Activated naive CD4-positive, alpha-beta T cell treated with anti-CD3 and anti-CD28 coated beads, Interleukin-2, amount 50 U/mL, for 24 hours (primary cell): ENCODE data around the gene GALNS.

Source experiments
- H3K27ac Mint-ChIP-seq: one replicate; pipeline ENCODE4 v1.8.0; 2021; ENCODE audit warnings: mild to moderate bottlenecking, mixed read lengths
- H3K27me3 Mint-ChIP-seq: one replicate; pipeline ENCODE4 v1.8.0; 2021; ENCODE audit warnings: mixed read lengths
- H3K36me3 Mint-ChIP-seq: one replicate; pipeline ENCODE4 v1.8.0; 2021; ENCODE audit warnings: mixed read lengths
- H3K4me1 Mint-ChIP-seq: one replicate; pipeline ENCODE4 v1.8.0; 2021; ENCODE audit warnings: mixed read lengths
- H3K4me3 Mint-ChIP-seq: one replicate; pipeline ENCODE4 v1.8.0; 2021; ENCODE audit warnings: mild to moderate bottlenecking, mixed read lengths
- H3K9me3 Mint-ChIP-seq: one replicate; pipeline ENCODE4 v1.8.0; 2021; ENCODE audit warnings: mixed read lengths

GALNS gene

GRCh38 chr16:88787579-88788314 is 69.0 kb downstream of the GALNS start:
- Mint-ChIP-seq H3K9me3 (no peaks in the 10 kb centered on the region), H3K36me3 (no peaks in the 10 kb centered on the region), H3K27me3 (no peaks in the 10 kb centered on the region), H3K4me3 (no peak overlapping the region), H3K27ac (no peak overlapping the region), H3K4me1 (peaks cover 31% of the 10 kb centered on the region)

GRCh38 chr16:88785106-88785924 is 71.4 kb downstream of the GALNS start, which contains the start of gene PIEZO1:
TSS of gene PIEZO1 (minus strand) at chr16:88785220. CDS start at chr16:88784964, 256 bp downstream.
- Mint-ChIP-seq H3K4me1 (peaks cover 44% of the 10 kb centered on the region), H3K36me3 (no peaks in the 10 kb centered on the region), H3K9me3 (no peaks in the 10 kb centered on the region), H3K27ac (peak within 1 kb of the TSS; percentile 83), H3K4me3 (peak within 1 kb of the TSS; percentile 82), H3K27me3 (no peaks in the 10 kb centered on the region)

- peaks cover 44% of the 10 kb centered on the region for H3K4me1 Mint-ChIP-seq
- H3K27ac Mint-ChIP-seq: no peak overlapping the region
- no peak overlapping the region for H3K4me3 Mint-ChIP-seq
- H3K9me3 Mint-ChIP-seq: no peaks in the 10 kb centered on the region
- H3K27me3 Mint-ChIP-seq: no peaks in the 10 kb centered on the region
- H3K36me3 Mint-ChIP-seq: no peaks in the 10 kb centered on the region
Observed at GRCh38 chr16:88784856-88785105, 72.0 kb downstream of the GALNS start.

DNA sequence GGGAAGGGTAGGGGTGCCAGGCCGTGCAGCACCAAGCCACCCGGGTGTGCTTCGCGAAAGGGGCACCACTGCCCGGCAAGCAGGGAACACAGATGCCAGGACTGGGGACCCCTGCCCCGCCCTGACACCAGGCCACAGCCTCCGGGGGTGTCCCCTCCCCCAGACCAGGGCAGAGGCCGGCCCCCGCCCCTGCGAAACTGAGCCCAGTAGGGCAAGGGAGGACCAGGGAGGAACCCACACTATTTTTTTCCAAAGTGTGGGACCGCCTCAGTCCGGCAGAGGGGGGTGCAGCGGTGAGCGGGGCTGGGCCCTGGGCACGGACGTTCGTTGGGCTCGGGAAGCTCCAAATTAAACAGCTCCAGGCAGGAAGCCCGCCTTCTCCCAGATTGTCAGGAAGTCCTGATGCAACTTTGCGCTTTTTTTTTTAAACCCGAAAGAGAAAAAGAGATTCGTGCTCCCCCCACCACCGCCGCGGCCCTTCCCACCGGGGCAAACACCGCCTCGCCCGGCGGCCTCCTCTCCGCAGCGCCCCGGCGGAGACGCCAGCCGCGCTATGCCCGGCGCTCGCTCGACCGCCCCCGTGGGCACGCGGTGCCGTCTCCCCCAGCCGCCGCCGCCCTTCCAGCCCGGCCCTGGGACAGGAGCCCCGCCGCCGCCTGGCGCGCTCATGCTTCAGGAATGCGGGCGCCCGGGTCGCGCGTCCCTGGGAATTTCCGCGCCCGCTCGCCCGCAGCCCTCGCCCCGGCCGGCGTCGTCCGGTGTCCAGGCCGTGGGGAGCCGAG is 72.5 kb downstream of the GALNS start:
- Mint-ChIP-seq H3K27me3 (no peaks in the 10 kb centered on the region), H3K27ac (peak overlapping the region; percentile 68), H3K4me1 (peaks cover 46% of the 10 kb centered on the region), H3K4me3 (peak overlapping the region; percentile 82), H3K36me3 (no peaks in the 10 kb centered on the region), H3K9me3 (no peaks in the 10 kb centered on the region)

DNA sequence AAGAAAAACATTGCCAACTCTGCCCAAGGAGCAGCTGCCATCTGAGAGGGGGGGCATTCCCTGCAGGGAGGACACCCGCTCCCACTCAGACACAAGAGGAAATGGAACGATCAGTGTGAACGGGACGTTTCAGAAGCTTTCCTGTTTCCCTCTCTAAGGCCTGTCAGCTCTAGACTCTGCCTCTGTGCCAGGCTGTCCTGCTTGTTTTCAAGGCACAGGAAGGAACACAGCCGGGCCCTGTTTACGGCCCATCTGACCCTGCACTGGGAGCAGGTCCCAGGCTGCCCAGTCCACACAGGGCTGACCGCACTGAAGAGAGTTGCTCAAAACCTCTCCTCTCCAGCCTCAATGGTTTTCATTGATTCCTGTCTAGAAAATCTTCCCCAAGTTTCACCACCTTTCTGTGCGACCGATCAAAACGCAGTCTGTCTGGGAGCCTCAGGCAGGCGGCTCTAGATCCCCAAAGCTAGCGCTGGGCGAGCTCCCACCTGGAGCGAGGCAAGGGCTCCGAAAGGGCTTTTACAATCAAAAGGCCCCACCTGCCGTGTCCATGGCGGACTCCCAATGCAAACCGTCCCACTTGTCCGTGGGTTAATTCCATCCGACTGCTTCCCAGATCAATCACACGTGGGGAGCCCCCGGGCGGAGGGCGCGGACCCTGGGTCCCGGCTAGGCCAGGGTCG is 73.2 kb downstream of the GALNS start:
- Mint-ChIP-seq H3K4me1 (peaks cover 46% of the 10 kb centered on the region), H3K4me3 (peak overlapping the region; percentile 72), H3K27me3 (no peaks in the 10 kb centered on the region), H3K36me3 (no peaks in the 10 kb centered on the region), H3K27ac (peak overlapping the region; percentile 84), H3K9me3 (no peaks in the 10 kb centered on the region)

DNA sequence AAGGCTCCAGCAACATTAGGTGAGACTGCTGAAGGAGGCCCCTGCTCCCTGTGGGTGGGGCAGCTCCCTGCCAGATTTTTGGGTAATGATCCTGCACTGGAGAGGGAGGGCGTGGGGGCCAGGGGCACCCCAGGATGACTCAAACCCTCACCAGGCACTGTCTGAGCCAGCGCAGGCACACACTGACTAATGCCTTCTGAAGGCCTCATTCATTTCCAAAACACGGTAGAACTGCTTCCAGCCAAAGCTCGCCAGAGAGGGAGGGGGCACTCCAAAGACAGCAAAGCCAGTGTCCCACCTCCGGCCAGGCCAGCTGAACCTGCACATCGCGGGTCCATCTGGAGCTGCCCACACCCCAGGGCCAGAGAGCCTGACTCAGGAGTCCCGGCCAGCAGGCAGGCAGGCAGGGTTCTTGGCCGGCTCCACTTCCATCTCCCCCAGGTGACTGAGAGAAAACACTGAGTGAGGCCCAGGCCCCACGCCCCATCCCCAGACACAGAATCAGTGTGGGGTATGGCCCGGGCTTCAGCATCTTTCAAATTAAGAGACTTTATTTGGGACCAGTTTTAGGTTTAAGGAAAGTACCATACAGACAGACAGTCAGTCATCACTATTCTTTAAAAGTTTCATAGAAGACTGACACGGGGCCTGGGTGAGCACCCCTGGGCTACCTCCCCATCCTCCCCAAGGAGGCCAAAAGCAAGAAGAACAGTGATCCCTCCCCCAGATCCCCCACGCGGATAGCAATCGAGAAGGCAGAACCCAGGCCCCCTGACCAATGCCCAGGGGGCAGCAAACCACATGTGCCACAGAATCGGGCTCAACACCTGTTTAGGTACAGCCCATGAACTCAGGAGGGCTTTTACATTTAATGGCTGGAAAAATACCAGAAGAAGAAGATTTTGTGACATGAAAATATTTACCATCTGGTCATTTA is 74.0 kb downstream of the GALNS start:
- no peaks in the 10 kb centered on the region for H3K9me3 Mint-ChIP-seq
- H3K36me3 Mint-ChIP-seq: no peaks in the 10 kb centered on the region
- peak overlapping the region; percentile 84 for H3K27ac Mint-ChIP-seq
- peak overlapping the region; percentile 72 for H3K4me3 Mint-ChIP-seq
- peaks cover 46% of the 10 kb centered on the region for H3K4me1 Mint-ChIP-seq
- H3K27me3 Mint-ChIP-seq: no peaks in the 10 kb centered on the region

GRCh38 chr16:88781140-88782077 is 75.3 kb downstream of the GALNS start:
- Mint-ChIP-seq H3K27ac (peak overlapping the region; percentile 84), H3K4me1 (peaks cover 46% of the 10 kb centered on the region), H3K9me3 (no peaks in the 10 kb centered on the region), H3K27me3 (no peaks in the 10 kb centered on the region), H3K36me3 (no peaks in the 10 kb centered on the region), H3K4me3 (peak overlapping the region; percentile 72)

DNA sequence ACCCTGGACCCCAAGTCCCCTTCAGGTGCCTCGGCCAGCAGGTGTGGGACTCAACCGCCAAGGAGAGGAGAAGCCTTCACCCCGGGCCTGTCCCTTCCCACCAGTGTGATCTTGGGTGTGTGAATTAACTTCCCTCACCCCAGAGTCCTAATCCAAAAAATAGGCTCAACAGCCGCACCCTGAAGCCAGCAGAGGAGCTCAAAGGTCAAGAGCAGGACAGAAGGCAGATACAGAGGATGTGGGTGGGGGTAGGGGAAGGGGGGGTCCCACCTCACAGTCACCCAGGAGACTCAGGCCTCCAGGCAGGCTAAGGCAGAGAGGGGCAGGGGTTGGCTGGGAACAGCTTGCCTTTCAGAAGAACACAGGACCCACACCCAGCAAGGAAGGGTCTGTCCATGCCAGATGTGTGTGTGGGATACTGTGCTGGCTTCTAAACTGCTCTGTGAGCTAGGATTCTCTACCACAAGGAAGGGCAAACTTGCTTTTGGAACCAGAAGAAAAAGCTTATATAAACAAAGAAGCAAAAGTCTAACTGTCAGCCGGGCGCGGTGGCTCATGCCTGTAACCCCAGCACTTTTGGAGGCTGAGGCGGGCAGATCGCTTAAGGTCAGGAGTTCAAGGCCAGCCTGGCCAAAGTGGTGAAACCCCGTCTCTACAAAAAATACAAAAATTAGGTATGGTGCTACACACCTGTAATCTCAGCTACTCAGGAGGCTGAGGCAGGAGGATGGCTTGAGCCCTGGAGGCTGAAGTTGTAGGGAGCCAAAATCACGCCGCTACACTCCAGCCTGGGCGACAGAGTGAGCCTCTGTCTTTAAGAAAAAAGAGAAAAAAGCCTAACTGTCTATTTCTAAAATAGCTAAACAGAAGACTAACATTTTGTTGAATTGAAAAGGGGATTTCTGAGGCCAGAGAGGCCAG is 76.3 kb downstream of the GALNS start:
- no peaks in the 10 kb centered on the region for H3K27me3 Mint-ChIP-seq
- peak overlapping the region; percentile 84 for H3K27ac Mint-ChIP-seq
- H3K9me3 Mint-ChIP-seq: no peaks in the 10 kb centered on the region
- H3K4me1 Mint-ChIP-seq: peaks cover 46% of the 10 kb centered on the region
- H3K4me3 Mint-ChIP-seq: peak overlapping the region; percentile 72
- H3K36me3 Mint-ChIP-seq: no peaks in the 10 kb centered on the region

DNA sequence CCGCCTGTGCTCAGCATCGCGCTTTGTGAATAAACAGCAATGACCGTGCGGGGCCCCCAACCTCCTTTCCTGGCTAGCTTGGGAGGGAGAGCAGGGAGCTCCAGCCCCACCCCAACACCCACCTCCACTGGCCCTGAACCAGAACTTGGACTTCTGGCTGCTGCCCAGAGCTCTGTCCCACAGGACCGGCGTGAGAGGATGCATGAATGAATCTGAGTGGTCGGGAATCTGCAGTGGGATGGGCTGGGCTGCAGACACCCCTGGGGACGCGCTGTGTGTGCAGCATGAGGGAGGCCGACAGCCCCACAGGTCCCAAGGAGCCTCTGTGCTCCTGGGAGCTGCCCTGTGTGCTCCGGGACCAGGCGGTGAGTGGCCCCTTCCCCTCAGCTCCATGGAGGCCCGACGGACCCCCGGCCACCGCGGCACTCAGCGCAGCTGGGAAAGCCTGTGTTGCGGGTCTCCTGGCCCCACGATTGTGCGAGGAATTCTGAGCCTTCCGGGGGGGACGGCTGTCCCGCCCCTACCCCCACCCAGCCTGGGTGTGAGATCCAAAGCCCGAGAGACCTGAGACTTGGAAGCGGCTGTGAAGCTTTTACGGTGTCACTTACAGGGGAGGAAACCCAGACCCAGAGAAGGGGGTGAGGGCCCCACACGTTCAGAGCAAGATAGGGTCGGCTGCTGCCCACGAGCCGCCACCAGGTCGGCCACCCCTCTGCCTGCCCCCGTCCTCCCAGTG is 77.2 kb downstream of the GALNS start:
- no peaks in the 10 kb centered on the region for H3K36me3 Mint-ChIP-seq
- H3K4me1 Mint-ChIP-seq: peaks cover 46% of the 10 kb centered on the region
- no peak overlapping the region for H3K4me3 Mint-ChIP-seq
- H3K27ac Mint-ChIP-seq: peak overlapping the region; percentile 59
- H3K9me3 Mint-ChIP-seq: no peaks in the 10 kb centered on the region
- no peaks in the 10 kb centered on the region for H3K27me3 Mint-ChIP-seq

GRCh38 chr16:88778541-88779065 is 78.1 kb downstream of the GALNS start:
- Mint-ChIP-seq H3K27me3 (no peaks in the 10 kb centered on the region), H3K36me3 (no peaks in the 10 kb centered on the region), H3K4me1 (peaks cover 44% of the 10 kb centered on the region), H3K27ac (no peak overlapping the region), H3K9me3 (no peaks in the 10 kb centered on the region), H3K4me3 (no peak overlapping the region)

- H3K4me1 Mint-ChIP-seq: peaks cover 40% of the 10 kb centered on the region
- no peak overlapping the region for H3K27ac Mint-ChIP-seq
- no peaks in the 10 kb centered on the region for H3K36me3 Mint-ChIP-seq
- no peaks in the 10 kb centered on the region for H3K27me3 Mint-ChIP-seq
- H3K9me3 Mint-ChIP-seq: no peaks in the 10 kb centered on the region
- H3K4me3 Mint-ChIP-seq: no peak overlapping the region
Observed at GRCh38 chr16:88778271-88778525, 78.5 kb downstream of the GALNS start.

GRCh38 chr16:88777471-88778270 is 79.1 kb downstream of the GALNS start:
- Mint-ChIP-seq H3K27ac (no peak overlapping the region), H3K36me3 (no peaks in the 10 kb centered on the region), H3K4me3 (no peak overlapping the region), H3K4me1 (peaks cover 35% of the 10 kb centered on the region), H3K9me3 (no peaks in the 10 kb centered on the region), H3K27me3 (no peaks in the 10 kb centered on the region)
